VCaP (cell line): ENCODE measurements around the gene ADGRD1.

Experiments used
- H3K27ac ChIP-seq: fragments of 450-650 bp; 2 replicates; pipeline ENCODE4 v1.5.1; 2017
- CTCF ChIP-seq: fragments of 450-650 bp; conservative IDR thresholded peaks from 2 replicates; pipeline ENCODE4 v1.5.1; 2017; ENCODE audit warnings: mild to moderate bottlenecking, moderate library complexity

The ADGRD1 gene

GRCh38 chr12:130973109-130973508 lies 19.4 kb downstream of the ADGRD1 start:
- no peak overlapping the region for H3K27ac ChIP-seq
- no peak for TF ChIP-seq CTCF

GRCh38 chr12:130973906-130974305 lies 20.2 kb downstream of the ADGRD1 start:
- no peak for TF ChIP-seq CTCF
- H3K27ac ChIP-seq = no peak overlapping the region

GRCh38 chr12:130975116-130975515 lies 21.4 kb downstream of the ADGRD1 start:
- TF ChIP-seq CTCF = no peak
- no peak overlapping the region for H3K27ac ChIP-seq

- no peak overlapping the region for H3K27ac ChIP-seq
- no peak for TF ChIP-seq CTCF
These were observed 22.5 kb downstream of the ADGRD1 start for GRCh38 chr12:130976171-130976720.

- H3K27ac ChIP-seq = no peak overlapping the region
- TF ChIP-seq CTCF = no peak
These were observed 23.5 kb downstream of the ADGRD1 start for GRCh38 chr12:130977046-130977742.

- TF ChIP-seq CTCF = no peak
- no peak overlapping the region for H3K27ac ChIP-seq
These were observed 24.0 kb downstream of the ADGRD1 start for GRCh38 chr12:130977743-130978095.

GRCh38 chr12:130978785-130979184 lies 25.1 kb downstream of the ADGRD1 start:
- no peak for TF ChIP-seq CTCF
- H3K27ac ChIP-seq = no peak overlapping the region
